NCI-H146 (cell line): ENCODE results near the gene U2AF2.

Experiments
- DNase-seq: peaks from one replicate; lab custom pipeline; 2025; lab: John Stamatoyannopoulos, UW

The U2AF2 gene

DNA sequence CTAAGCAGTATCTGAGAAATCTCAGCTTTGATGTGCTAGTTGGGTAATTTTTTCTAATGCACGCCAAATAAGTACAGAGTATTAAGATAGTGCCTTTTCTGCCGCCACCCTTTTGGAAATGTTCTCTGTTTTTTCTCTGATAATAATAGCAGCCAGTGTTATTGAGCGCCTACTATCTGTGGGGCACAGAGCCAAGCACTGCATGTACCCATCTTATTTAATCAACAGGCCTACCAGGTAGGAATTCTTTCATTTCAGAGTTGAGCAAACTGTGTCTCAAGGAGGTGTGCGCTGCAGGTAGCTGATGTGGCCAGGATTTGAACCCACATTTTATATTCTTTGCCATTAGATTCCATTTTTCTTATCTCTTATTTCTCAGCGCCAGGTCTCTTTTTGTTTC, 21.5 kb downstream of the U2AF2 start:
- DNase-seq, result no peak

DNA sequence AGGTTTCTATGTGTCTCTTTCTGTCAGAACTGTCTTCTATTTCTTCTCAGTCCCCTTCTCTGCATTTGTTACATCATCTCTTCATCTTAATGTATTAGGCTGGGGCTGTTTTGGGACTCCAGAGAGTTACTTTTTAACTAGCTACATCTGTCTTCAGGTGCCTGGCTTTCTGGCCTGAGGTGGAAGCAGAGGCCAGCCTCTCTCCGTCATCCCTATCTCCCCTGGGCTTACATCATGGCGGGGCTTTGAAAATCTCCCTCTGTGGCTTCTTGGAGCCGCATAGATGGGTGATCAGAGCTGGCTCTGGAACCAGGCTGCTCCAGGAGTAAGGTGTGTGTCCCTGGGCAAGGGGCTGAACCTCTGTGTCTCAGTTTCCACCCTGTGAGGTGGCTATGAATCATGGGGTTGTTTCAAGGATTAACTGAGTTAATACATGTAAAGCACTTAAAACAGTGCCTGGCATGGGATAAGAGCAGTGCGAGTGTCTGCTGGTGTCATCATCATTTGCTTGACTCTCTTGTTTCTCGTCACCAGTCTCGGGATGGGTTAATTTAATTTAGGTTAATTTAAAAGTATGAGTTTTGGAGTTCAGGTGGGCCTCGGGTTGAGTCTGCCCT, 22.2 kb downstream of the U2AF2 start:
- no peak for DNase-seq

GRCh38 chr19:55677572-55678028, 22.8 kb downstream of the U2AF2 start:
- no peak for DNase-seq

DNA sequence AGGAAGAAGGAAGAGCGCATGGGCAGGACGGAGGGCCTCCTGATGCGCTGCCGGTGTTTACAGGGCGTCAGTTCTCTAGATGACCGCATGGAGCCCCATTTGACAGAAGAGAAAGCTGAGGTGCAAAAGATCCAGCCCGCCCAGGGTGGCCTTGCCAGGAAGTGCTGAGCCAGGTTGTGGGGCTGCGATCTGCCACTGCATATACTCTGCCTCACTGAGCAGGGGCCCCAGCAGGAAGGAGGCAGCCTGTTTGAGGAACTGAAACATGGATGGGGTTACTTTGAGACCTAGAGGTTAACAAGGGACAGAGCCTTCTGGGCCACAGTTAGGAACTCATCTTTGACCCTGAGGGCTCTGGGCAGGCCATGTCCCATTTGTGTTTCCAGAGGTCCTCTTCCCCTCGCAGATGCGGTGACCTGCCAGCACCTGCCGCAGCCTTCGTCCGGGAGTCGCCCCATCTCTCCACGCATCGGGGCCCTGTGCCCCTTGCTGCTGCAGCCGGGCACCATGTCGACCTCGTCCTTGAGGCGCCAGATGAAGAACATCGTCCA, 23.4 kb downstream of the U2AF2 start:
- no peak for DNase-seq

DNA sequence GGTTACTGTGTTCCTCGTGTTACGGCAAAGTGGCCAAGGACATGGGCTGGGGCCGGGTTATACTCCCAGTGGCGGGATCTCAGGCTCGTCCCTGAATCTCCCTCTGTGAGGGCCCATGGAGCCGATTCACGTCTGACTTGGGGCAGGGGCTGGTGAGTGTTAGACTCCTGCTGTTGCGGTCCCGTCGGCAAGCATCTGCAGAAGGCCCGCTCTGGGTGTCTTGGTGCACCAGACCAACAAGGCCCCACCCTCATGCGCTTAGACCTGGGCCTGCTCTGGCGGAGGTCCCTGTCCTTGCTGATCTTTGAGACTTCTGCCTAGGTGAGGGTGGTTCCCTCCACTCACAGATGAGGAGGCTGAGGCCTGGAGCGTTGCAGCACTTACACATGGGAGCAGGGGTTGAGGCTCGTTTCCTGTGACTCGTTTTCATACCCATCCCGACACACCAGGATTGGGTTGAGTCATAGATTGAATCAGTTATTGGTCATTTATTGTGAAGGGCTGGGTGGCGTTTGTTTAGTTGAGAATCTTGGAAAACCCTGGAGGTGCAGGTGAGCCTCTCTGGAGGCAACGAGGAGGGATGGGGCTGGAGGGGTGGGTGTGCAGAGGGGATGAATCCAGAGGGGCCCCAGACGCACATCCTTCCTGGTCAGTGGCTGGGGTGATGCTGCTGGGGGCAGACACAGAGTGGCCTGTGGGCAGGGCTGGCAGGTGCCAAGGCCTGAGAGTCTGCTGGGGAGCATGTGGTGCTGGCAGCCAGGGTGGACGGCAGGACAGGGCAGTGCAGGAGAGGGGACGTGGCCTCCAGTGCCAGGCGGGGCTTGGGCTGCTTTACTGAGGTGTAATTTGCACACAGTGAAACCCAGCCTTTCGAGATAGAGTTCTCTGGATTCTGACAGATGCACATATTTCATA, 24.8 kb downstream of the U2AF2 start:
- DNase-seq, result no peak

DNA sequence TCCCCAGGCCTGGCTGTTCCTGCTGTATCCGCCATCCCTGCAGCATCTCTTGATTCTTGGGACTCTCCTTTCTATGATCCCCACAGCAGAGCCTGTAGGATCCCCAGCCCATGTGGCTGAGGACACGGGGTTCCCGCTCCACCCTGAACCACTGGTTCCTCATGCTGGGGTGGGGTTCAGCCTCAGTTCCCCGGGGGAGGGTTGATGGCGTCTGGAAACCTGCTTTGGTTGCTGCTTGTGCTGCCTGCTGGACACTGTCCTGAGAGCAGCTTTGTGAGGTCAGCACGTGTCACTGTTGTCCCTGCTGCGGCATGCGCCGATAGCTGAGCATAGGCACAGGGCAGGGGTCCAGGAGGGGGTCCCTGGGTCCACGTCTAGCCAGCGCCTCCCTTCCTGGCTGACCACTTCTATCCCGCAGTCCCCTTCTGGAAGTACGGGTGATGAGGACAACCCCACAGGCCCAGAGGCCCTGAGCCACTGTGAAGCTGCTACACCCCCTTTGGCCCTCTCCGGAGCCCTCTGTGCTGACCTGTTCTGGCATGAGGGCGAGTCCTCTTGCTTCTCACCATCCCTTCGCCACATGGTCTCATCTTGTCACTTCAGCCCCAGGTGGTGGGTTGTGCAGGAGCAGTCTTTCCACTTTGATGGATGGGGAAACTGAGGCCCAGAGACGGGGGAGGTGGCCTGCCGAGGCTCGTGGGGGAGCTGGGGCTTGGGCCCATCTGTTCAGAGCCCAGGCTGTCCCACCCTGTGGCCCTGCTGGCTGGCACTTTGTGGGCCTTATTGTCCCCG, 25.7 kb downstream of the U2AF2 start:
- DNase-seq, result no peak

- no peak for DNase-seq
Observed at GRCh38 chr19:55681131-55682092, 26.6 kb downstream of the U2AF2 start.

DNA sequence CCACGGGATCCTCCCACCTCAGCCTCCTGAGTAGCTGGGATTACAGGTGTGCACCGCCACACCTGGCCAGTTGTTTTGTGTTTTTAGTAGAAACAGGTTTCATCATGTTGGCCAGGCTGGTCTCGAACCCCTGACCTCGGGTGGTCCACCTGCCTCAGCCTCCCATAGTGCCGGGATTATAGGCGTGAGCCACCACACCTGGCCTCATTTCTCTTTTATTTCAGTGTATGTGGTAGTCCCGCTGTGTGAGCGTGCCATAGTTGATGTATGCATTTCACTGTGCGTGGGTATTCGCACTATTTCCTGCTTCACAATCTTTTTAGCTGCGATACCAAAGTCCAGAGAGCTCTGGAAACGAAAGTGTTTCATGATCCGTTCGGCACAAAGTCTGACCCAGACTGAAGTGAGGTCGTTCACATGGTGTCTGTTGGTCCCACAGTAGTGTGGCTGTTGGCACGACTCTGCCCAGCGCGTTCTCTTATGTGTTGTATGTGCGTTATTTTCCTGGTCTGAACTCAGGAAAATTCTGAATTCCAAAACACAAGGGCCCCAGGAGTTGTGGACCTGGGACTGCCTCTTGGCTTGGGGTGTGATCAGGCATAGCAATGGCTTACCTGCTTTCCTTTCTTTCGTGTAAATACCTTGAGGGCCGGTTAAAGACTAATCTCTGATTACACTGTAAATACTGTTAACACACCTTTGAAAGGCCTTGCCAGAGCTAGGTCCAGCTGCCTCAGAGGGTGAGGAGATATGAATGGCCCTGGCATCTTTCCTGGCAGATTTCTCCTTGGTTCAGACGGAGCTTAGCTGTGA, 28.8 kb downstream of the U2AF2 start:
- DNase-seq, result peak; percentile 21

GRCh38 chr19:55684946-55685681, 30.3 kb downstream of the U2AF2 start:
- no peak for DNase-seq

GRCh38 chr19:55685776-55686175, 30.9 kb downstream of the U2AF2 start:
- DNase-seq, result no peak

GRCh38 chr19:55686311-55687050, 31.6 kb downstream of the U2AF2 start:
- DNase-seq, result no peak

DNA sequence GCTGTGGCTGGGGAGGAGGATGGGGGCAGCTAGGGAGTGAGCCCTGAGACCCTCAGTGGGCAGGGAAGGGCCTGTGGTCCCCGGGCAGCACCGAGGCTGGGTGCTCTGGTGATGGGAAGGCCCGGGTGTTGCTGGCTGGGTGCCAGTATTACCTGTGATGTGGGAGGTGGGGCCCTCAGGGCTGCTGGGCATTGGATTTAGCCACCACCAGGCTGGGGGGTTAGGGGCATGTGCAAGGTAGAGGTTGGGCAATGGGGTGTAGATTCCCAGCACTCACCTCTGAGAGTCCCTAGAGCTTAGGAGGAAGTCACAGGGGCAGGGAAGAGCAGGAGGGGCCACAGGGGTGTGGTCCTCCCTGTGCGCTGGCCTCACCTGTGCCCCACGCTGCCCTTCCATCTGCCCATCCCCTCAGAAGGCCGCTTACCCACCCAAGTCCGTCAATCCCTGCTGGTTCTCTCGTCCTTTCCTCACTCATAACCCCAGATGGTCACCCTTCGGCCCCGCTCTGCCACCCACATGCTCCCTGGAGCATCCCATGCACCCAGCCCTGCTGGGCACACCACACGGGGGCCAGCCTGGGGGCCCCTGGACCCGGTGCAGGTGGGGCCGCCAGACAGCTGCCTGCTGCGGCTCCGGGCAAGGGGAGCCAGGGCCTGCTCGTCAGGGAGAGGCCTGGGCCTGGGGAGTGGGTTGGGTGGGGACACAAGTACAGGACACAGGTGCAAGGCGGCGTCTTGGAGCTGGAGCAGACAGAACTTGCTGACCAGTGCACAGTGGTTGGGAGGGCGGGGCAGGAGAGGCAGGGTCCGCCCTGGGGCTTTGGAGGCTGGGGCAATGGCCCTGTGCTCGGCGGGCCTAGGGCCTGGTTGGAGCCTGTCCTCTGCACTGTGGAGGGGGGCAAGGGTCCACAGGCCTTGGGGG, 32.7 kb downstream of the U2AF2 start:
- no peak for DNase-seq

- DNase-seq, result peak; percentile 76
Observed at GRCh38 chr19:55688422-55689218, 33.8 kb downstream of the U2AF2 start.

DNA sequence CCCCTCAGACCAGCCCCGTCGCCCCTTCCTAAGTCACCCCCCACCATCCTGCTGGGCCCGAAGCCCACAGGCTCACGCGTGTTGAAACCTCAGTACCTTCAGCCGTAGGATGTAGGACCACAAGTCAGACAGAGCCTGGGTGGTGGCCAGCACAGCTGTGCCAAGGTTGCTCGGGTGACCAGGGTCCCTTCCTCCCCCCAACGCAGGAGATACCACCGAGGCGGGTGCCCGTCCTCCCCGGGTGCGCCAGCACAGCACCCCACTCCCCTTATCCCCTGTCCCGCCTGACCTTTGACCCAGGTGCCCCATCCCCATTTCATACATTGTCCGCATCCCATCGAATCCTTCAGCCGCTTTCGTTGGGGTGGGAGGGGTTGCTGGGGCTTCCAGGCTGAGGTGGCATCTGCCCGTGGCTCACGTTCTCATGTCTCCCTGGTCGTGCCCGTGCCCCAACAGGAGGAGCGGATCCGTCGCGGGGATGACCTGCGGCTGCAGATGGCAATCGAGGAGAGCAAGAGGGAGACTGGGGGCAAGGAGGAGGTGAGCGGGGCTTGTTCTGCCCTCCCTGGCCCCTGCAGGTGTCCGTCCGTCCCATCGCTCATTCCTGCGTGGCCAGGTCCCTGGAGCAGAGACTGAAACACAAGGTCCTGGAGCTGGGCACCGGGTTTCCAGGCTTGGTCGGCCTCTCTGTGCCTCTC, 34.7 kb downstream of the U2AF2 start:
- DNase-seq, result no peak

DNA sequence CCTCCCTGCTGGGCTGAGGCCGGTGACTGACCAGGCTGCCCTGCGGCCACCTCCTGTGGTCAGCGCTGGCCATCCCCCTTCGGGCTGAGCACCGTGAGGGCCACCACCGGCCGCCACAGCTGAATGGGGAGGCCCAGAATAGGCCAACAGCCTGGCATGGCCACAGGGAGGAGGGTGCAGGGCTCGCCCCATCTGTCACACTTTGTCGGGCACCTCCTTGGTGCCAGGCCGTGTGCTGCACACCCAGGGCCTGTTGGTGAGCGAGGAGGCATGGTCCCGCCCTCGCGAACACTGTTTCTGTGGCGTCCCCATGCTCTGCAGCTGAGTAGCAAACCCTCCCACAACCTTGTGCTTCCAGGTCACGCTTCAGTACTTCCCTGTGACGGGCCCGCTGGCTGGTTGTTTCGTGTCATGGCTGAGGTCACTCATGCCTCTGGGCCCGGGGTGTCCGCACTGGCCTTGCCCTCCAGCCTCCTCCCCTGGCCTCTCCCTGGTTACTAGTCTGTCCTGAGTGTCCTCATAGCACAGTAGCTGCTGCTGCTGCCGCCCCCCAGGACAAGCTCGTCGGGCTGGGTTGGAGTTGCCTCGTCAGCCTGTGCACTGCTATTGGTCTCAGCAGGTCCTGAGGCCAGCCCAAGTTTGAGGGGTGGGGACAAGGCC, 35.4 kb downstream of the U2AF2 start:
- DNase-seq, result no peak
